Natural killer cell (primary cell): ENCODE results near the gene IGFBP5. TPM values are rescaled to one million over a fixed set of nuclear protein-coding genes. Genes with fewer than 3 reads are reported as not detected.

Experiments used
- ATAC-seq, 3 donors: fragments of 150-1000 bp in 2 of 3; fragments of 200-7000 bp in 1 of 3; cut with Tn5 transposase; 1 replicate in 1 of 3; 2 replicates in 2 of 3; pipeline ENCODE4 v1.10.0; 2021; ENCODE audit warnings: mild to moderate bottlenecking in 2 of 3, moderate library complexity in 2 of 3
- DNase-seq, 2 donors: peaks; one replicate each; pipeline versions ENCODE4 v3.0.0 to v3.0.0-alpha.2; 2013 to 2021; ENCODE audit warnings: mixed read lengths in 1 of 2
- H3K27ac ChIP-seq: one replicate; pipeline ENCODE4 v1.5.1; 2013; ENCODE audit warnings: mild to moderate bottlenecking, low read length
- H3K27me3 ChIP-seq: one replicate; pipeline ENCODE4 v1.6.1; 2013; ENCODE audit warnings: low read length; ENCODE audit not compliant: control insufficient read depth, insufficient read depth
- H3K36me3 ChIP-seq: one replicate; pipeline ENCODE4 v1.6.1; 2013; ENCODE audit warnings: low read length; ENCODE audit not compliant: control insufficient read depth, insufficient read depth
- H3K4me1 ChIP-seq: one replicate; pipeline ENCODE4 v1.6.1; 2013; ENCODE audit warnings: low read length; ENCODE audit not compliant: control insufficient read depth, insufficient read depth
- H3K4me3 ChIP-seq: one replicate; pipeline ENCODE4 v1.5.1; 2013; ENCODE audit warnings: low read length
- H3K9me3 ChIP-seq: one replicate; pipeline ENCODE4 v1.6.1; 2013; ENCODE audit warnings: low read length; ENCODE audit not compliant: control insufficient read depth, insufficient read depth
- H3K27ac Mint-ChIP-seq, 2 donors: one replicate each; pipeline ENCODE4 v1.8.0; 2022; ENCODE audit warnings: mild to moderate bottlenecking in 2 of 2, mixed read lengths in 2 of 2, moderate library complexity in 1 of 2
- H3K27me3 Mint-ChIP-seq, 2 donors: one replicate each; pipeline ENCODE4 v1.8.0; 2022; ENCODE audit warnings: low read depth in 2 of 2, mixed read lengths in 2 of 2
- H3K36me3 Mint-ChIP-seq: one replicate; pipeline ENCODE4 v1.8.0; 2022; ENCODE audit warnings: mixed read lengths
- H3K4me1 Mint-ChIP-seq, 2 donors: one replicate each; pipeline ENCODE4 v1.8.0; 2022; ENCODE audit warnings: mixed read lengths in 2 of 2
- H3K4me3 Mint-ChIP-seq: one replicate; pipeline ENCODE4 v1.8.0; 2022; ENCODE audit warnings: mild to moderate bottlenecking, moderate library complexity, mixed read lengths
- H3K9me3 Mint-ChIP-seq, 2 donors: one replicate each; pipeline ENCODE4 v1.8.0; 2022; ENCODE audit warnings: mixed read lengths in 2 of 2
- CTCF ChIP-seq: fragments of 200-600 bp; IDR thresholded peaks from one replicate; pipeline ENCODE4 v1.8.0; 2022; ENCODE audit warnings: antibody characterized with exemption
- WGBS: methylation state at CpG from one replicate; pipeline ENCODE4 v1.1.7; 2013; ENCODE audit warnings: missing lambda C conversion rate; ENCODE audit not compliant: insufficient coverage; 5-methylcytosine and 5-hydroxymethylcytosine counted together
- intact Hi-C: fragments of 100-400 bp; cut with micrococcal nuclease; formaldehyde crosslinking; loops from one replicate; pipeline ENCODE4 v1.14.2; 2022
- total RNA-seq, 4 donors: library from RNA; stranded (reverse); fragments of 120-200 nt in 1 of 4; gene quantifications; one replicate each; pipeline versions ENCODE4 v1.2.3 to v1.2.4, GENCODE V29; 2013 to 2022

IGFBP5 gene
- total RNA-seq, 3 donors from 2014 or later (not counting 1 experiment from before 2014, with no cell fraction given), result not detected

DNA sequence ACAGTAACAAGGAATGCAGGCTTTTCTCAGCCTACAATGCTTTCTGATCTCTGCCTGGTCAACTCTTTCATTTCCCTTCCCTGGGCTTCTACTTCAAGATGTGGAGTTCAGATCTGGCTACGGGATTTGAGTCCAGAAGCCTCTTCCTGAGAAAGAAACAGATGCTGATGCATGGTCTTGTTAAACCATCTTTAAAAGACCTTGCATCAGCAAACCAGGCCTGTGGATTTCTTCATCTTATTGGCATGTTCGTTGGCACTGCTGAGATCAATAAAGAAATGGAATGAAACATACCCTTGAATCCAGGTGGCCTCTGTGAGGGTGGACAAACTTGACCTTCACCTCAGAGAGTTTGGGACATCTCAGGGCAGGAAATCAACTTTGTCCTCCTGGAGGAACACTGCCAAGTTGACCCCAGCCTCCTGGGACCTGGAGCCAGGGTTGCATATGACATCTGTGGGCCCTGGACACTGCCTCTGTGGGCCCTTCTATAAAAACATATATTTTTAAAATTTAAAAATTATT is 40.8 kb downstream of the IGFBP5 start:
- no peak overlapping the region for H3K4me3 ChIP-seq
- H3K27ac ChIP-seq, result no peak overlapping the region
- no peaks in the 10 kb centered on the region for H3K27me3 ChIP-seq
- H3K27me3 Mint-ChIP-seq, result peaks cover 4 to 19% of the 10 kb centered on the region in 2 donors
- H3K4me3 Mint-ChIP-seq, result no peak overlapping the region
- H3K4me1 ChIP-seq, result no peaks in the 10 kb centered on the region
- 95% methylated on average over 2 of the region's 2 CpGs for WGBS
- ATAC-seq, result no peak
- H3K9me3 Mint-ChIP-seq, result no peaks in the 10 kb centered on the region
- H3K27ac Mint-ChIP-seq, result no peak overlapping the region
- intact Hi-C loops, result no loop called here
- no peaks in the 10 kb centered on the region for H3K36me3 Mint-ChIP-seq
- no peak for TF ChIP-seq CTCF
- DNase-seq, result no peak
- H3K4me1 Mint-ChIP-seq, result peaks cover 0 to 9% of the 10 kb centered on the region in 2 donors
- no peaks in the 10 kb centered on the region for H3K9me3 ChIP-seq
- no peaks in the 10 kb centered on the region for H3K36me3 ChIP-seq

DNA sequence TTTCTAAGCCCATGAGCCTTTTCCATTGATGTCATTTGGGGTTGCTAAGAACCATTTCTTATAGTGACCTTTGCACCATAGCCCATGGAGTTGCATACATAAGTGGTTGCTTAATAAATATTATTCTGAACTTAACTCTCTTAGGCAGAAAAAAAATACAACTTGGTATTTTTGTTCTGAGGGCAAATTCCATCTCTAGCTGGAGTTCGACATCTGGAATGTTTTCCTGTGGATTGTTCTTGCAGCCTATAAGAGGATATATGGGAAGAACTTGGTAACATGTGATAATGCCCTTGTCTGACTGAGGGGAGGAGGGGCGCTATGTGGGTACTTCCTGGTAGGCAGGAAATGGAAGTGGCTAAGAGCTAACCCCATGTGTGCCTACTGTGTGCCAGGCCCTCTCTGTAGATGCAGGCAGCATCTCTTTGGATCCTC is 41.4 kb downstream of the IGFBP5 start:
- intact Hi-C loops, result no loop called here
- H3K27me3 Mint-ChIP-seq, result peaks cover 4 to 19% of the 10 kb centered on the region in 2 donors
- no peaks in the 10 kb centered on the region for H3K9me3 Mint-ChIP-seq
- no peak overlapping the region for H3K27ac Mint-ChIP-seq
- no peaks in the 10 kb centered on the region for H3K4me1 ChIP-seq
- H3K9me3 ChIP-seq, result no peaks in the 10 kb centered on the region
- DNase-seq (no peak), ATAC-seq (no peak)
- no peak overlapping the region for H3K4me3 Mint-ChIP-seq
- H3K4me3 ChIP-seq, result no peak overlapping the region
- TF ChIP-seq CTCF, result no peak
- 78% methylated on average over 2 of the region's 2 CpGs for WGBS
- H3K4me1 Mint-ChIP-seq, result peaks cover 0 to 9% of the 10 kb centered on the region in 2 donors
- no peaks in the 10 kb centered on the region for H3K27me3 ChIP-seq
- no peaks in the 10 kb centered on the region for H3K36me3 ChIP-seq
- no peaks in the 10 kb centered on the region for H3K36me3 Mint-ChIP-seq
- H3K27ac ChIP-seq, result no peak overlapping the region

DNA sequence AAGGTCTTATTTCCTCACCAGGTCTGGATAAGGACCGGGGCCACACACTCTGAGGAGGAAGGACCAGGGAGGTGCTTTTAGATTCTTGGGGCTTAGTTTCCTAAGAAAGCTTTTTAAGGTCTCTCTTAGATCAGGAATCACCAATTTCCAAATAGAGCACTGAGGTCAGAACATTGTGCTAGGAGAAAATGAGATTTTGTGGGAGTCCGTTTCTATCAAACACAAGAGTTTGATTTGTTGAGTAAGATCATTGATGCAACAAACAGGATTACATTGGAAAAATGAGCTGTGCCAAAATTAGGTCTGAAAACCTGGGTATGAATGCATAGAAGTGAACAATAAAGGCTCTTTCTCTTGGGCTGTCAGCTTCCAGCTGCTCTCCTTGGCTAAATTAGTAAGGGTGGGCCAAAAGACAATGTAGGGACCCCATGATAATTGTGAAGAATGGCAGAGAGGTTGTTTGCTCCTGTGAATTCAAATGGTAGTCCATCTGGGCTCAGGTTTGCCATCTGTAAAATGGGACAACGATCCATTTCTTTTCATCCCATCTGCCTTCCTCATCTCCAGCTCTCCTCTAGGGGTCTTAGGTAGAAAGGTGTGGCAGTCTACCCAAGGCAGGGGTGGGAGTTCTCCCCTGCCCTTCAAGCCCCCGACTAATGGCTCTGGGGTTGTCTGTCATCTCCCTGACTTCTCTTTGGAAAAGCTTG is 42.1 kb downstream of the IGFBP5 start:
- no peaks in the 10 kb centered on the region for H3K27me3 ChIP-seq
- intact Hi-C loops, result no loop called here
- no peaks in the 10 kb centered on the region for H3K4me1 ChIP-seq
- 88% methylated on average over 3 of the region's 4 CpGs for WGBS
- Mint-ChIP-seq H3K36me3 (no peaks in the 10 kb centered on the region), H3K27me3 (peaks cover 5 to 22% of the 10 kb centered on the region in 2 donors), H3K9me3 (no peaks in the 10 kb centered on the region), H3K27ac (no peak overlapping the region), H3K4me3 (no peak overlapping the region), H3K4me1 (peaks cover 0 to 9% of the 10 kb centered on the region in 2 donors)
- no peaks in the 10 kb centered on the region for H3K9me3 ChIP-seq
- ATAC-seq (no peak), DNase-seq (no peak)
- no peak for TF ChIP-seq CTCF
- H3K36me3 ChIP-seq, result no peaks in the 10 kb centered on the region
- H3K4me3 ChIP-seq, result no peak overlapping the region
- no peak overlapping the region for H3K27ac ChIP-seq
